ENCODE data around the gene HTR6. TPM values are rescaled to one million over a fixed set of nuclear protein-coding genes. Genes with fewer than 3 reads are reported as not detected.
"Not testable (repeated sequence)": the region's sequence is repeated elsewhere in the genome, so short reads cannot be mapped to it uniquely, and the experiment has no call there.

Gene HTR6
- total RNA-seq, 4 donors from 2014 or later = not detected

GRCh38 chr1:19636065-19636464 is 28.6 kb upstream of the HTR6 start:
- WGBS = 94% methylated on average over 5 of the region's 5 CpGs
- H3K36me3 ChIP-seq = no peaks in the 10 kb centered on the region
- no peak overlapping the region for H3K4me3 ChIP-seq
- H3K9me3 ChIP-seq = no peaks in the 10 kb centered on the region
- DNase-seq (ENCODE audit: extremely low spot score) = no peak
- H3K27ac ChIP-seq (replicated peaks in 1 of 4) = no peak overlapping the region
- peaks cover 5 to 31% (median 23%) of the 10 kb centered on the region in 4 donors for H3K4me1 ChIP-seq
- intact Hi-C loops (cut with DNase I) = no loop called here
- no peaks in the 10 kb centered on the region for H3K27me3 ChIP-seq
- TF ChIP-seq CTCF (IDR thresholded peaks at IDR 0.05) (no peak), POLR2A (IDR thresholded peaks at IDR 0.05; ENCODE audit: low read depth) (no peak), EP300 (IDR thresholded peaks at IDR 0.05) (no peak), POLR2AphosphoS5 (IDR thresholded peaks at IDR 0.05) (no peak)

- intact Hi-C loops (cut with DNase I); DNase-seq (ENCODE audit: extremely low spot score): not testable (repeated sequence)
- WGBS = 83% methylated on average over 10 of the region's 10 CpGs
These were observed 27.9 kb upstream of the HTR6 start for GRCh38 chr1:19636749-19637148.

GRCh38 chr1:19637606-19638005 is 27.1 kb upstream of the HTR6 start:
- no peak for DNase-seq (ENCODE audit: extremely low spot score)
- intact Hi-C loops (cut with DNase I) = no loop called here
- H3K9me3 ChIP-seq = no peaks in the 10 kb centered on the region
- no peak overlapping the region for H3K27ac ChIP-seq (replicated peaks in 1 of 4)
- H3K36me3 ChIP-seq = no peaks in the 10 kb centered on the region
- H3K27me3 ChIP-seq = no peaks in the 10 kb centered on the region
- H3K4me1 ChIP-seq = peaks cover 5 to 33% (median 25%) of the 10 kb centered on the region in 4 donors
- no peak overlapping the region for H3K4me3 ChIP-seq
- TF ChIP-seq POLR2AphosphoS5 (IDR thresholded peaks at IDR 0.05) (no peak), EP300 (IDR thresholded peaks at IDR 0.05) (no peak), CTCF (IDR thresholded peaks at IDR 0.05) (no peak), POLR2A (IDR thresholded peaks at IDR 0.05; ENCODE audit: low read depth) (no peak)
- 84% methylated on average over 10 of the region's 10 CpGs for whole genome bisulfite sequencing

More at GRCh38 chr1:19636749-19637148, 27.9 kb upstream of the HTR6 start:
- not testable (repeated sequence) for H3K9me3 ChIP-seq; H3K27me3 ChIP-seq; H3K4me3 ChIP-seq; H3K36me3 ChIP-seq; H3K27ac ChIP-seq (replicated peaks in 1 of 4)
- peaks cover 5 to 31% (median 25%) of the 10 kb centered on the region in 4 donors for H3K4me1 ChIP-seq

GRCh38 chr1:19639228-19639627 is 25.4 kb upstream of the HTR6 start:
- H3K27me3 ChIP-seq; H3K36me3 ChIP-seq; H3K27ac ChIP-seq (replicated peaks in 1 of 4); H3K9me3 ChIP-seq; H3K4me3 ChIP-seq; intact Hi-C loops (cut with DNase I); DNase-seq (ENCODE audit: extremely low spot score): not testable (repeated sequence)
- WGBS = 74% methylated on average over 10 of the region's 10 CpGs
- peaks cover 15 to 45% (median 37%) of the 10 kb centered on the region in 4 donors for H3K4me1 ChIP-seq

GRCh38 chr1:19639999-19640362 is 24.7 kb upstream of the HTR6 start:
- TF ChIP-seq POLR2AphosphoS5 (IDR thresholded peaks at IDR 0.05) (peak in 1 of 2 donors; percentile 29), POLR2A (IDR thresholded peaks at IDR 0.05; ENCODE audit: low read depth) (no peak)
- Histone ChIP-seq H3K9me3 (no peaks in the 10 kb centered on the region), H3K4me1 (peaks cover 15 to 45% (median 37%) of the 10 kb centered on the region in 4 donors), H3K27me3 (no peaks in the 10 kb centered on the region), H3K36me3 (no peaks in the 10 kb centered on the region), H3K27ac (replicated peaks in 1 of 4) (peak overlapping the region; percentile 18 to 57 (median 42)), H3K4me3 (no peak overlapping the region)
- 84% methylated on average over 3 of the region's 3 CpGs for WGBS
- DNase-seq (ENCODE audit: extremely low spot score) = no peak
- intact Hi-C loops (cut with DNase I) = no loop called here

GRCh38 chr1:19640363-19641316 is 24.0 kb upstream of the HTR6 start:
- H3K9me3 ChIP-seq = no peaks in the 10 kb centered on the region
- peak overlapping the region; percentile 18 to 57 (median 42) for H3K27ac ChIP-seq (replicated peaks in 1 of 4)
- H3K27me3 ChIP-seq = no peaks in the 10 kb centered on the region
- intact Hi-C loops (cut with DNase I) = no loop called here
- peaks cover 15 to 42% (median 41%) of the 10 kb centered on the region in 4 donors for H3K4me1 ChIP-seq
- WGBS = 58% methylated on average over 9 of the region's 14 CpGs
- no peak overlapping the region for H3K4me3 ChIP-seq
- peak in 1 of 3 experiments; percentile 4 for TF ChIP-seq CTCF (IDR thresholded peaks at IDR 0.05)
- TF ChIP-seq POLR2A (IDR thresholded peaks at IDR 0.05; ENCODE audit: low read depth) = no peak
- H3K36me3 ChIP-seq = no peaks in the 10 kb centered on the region
- DNase-seq (ENCODE audit: extremely low spot score) = no peak

Data from esophagus muscularis mucosa (tissue), 4 donors.